OCI-LY3 (cell line): ENCODE results near the gene TAT.
A peak's percentile ranks its signal among the peaks of the same experiment; 100 is the strongest.
"Not testable (repeated sequence)": the region's sequence is repeated elsewhere in the genome, so short reads cannot be mapped to it uniquely, and the experiment has no call there.

ENCODE experiments used
- H2AFZ ChIP-seq: fragments of 200-600, 300-600 bp; shearing (Covaris generic); 2 replicates; pipeline ENCODE4 v1.6.0; 2014; ENCODE audit warnings: antibody characterized with exemption, low read depth, low read length
- H3K27ac ChIP-seq: fragments of 200-600, 300-600 bp; sonication (generic); 2 replicates; pipeline ENCODE4 v1.5.1; 2014; ENCODE audit warnings: mild to moderate bottlenecking, low read length, moderate library complexity, mixed read lengths
- H3K27me3 ChIP-seq: fragments of 200-600, 300-600 bp; sonication (generic); 2 replicates; pipeline ENCODE4 v1.6.1; 2014; ENCODE audit warnings: low read depth, low read length, mixed read lengths
- H3K36me3 ChIP-seq: fragments of 200-600, 300-600 bp; sonication (generic); replicated peaks from 2 replicates; pipeline ENCODE3; 2014; ENCODE audit warnings: low read depth, low read length, mixed read lengths
- H3K4me1 ChIP-seq: fragments of 300-600, 200-600 bp; sonication (generic); 2 replicates; pipeline ENCODE4 v1.6.1; 2014; ENCODE audit warnings: low read length, mixed read lengths
- H3K4me2 ChIP-seq: fragments of 200-600, 300-600 bp; sonication (generic); 2 replicates; pipeline ENCODE4 v1.6.1; 2014; ENCODE audit warnings: low read length, mixed read lengths
- H3K4me3 ChIP-seq: fragments of 300-600, 200-600 bp; sonication (generic); 2 replicates; pipeline ENCODE4 v1.5.1; 2014; ENCODE audit warnings: antibody characterized with exemption, mild to moderate bottlenecking, low read length, moderate library complexity
- H3K79me2 ChIP-seq: fragments of 300-600, 200-600 bp; shearing (Covaris generic); 2 replicates; pipeline ENCODE4 v1.6.1; 2014; ENCODE audit warnings: mild to moderate bottlenecking, low read length, mixed read lengths
- H3K9ac ChIP-seq: fragments of 300-600, 200-600 bp; shearing (Covaris generic); 2 replicates; pipeline ENCODE4 v1.6.0; 2014; ENCODE audit warnings: mild to moderate bottlenecking, low read length, moderate library complexity
- H3K9me3 ChIP-seq: fragments of 200-600, 300-600 bp; shearing (Covaris generic); 2 replicates; pipeline ENCODE4 v1.6.1; 2014; ENCODE audit warnings: low read length, mixed read lengths; ENCODE audit not compliant: insufficient read depth
- H4K20me1 ChIP-seq: fragments of 200-600, 300-600 bp; sonication (generic); 2 replicates; pipeline ENCODE4 v1.6.1; 2016; ENCODE audit warnings: low read length, mixed read lengths; ENCODE audit not compliant: insufficient read depth
- EZH2phosphoT487 ChIP-seq: fragments of 200-600 bp; shearing (Covaris generic); IDR thresholded peaks from 2 replicates; pipeline ENCODE4 v1.6.1; 2018; ENCODE audit warnings: antibody characterized with exemption, mixed run types, low read depth
- TF ChIP-seq, protein P1 (sequence below): fragments of 200-600, 300-600 bp; sonication (generic); IDR thresholded peaks from 2 replicates; pipeline ENCODE4 v1.5.1; 2014; ENCODE audit warnings: antibody characterized with exemption, low read length, low read depth

The TAT gene

DNA sequence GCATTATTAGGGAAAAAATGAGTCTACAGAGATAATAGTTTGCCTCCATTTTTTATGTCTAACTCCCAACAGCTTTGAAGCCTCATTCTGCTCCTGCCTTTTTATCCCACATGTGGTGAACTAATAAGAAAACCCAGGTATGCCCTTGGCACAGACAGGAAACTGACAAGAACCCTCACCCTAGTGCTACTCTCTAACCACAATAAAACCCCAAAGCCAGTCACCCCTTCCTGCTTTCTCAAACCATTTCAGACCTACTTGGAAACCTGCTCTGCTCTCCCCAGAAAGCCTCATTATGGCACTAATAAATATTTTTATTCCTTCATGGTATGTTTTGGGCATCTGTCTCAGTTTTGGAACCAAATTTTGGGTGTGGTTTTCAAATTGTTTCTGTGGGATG, 45.2 kb upstream of the TAT start:
- no peaks in the 10 kb centered on the region for H3K27me3 ChIP-seq
- H3K4me2 ChIP-seq: no peak overlapping the region
- no peaks in the 10 kb centered on the region for H3K9me3 ChIP-seq

DNA sequence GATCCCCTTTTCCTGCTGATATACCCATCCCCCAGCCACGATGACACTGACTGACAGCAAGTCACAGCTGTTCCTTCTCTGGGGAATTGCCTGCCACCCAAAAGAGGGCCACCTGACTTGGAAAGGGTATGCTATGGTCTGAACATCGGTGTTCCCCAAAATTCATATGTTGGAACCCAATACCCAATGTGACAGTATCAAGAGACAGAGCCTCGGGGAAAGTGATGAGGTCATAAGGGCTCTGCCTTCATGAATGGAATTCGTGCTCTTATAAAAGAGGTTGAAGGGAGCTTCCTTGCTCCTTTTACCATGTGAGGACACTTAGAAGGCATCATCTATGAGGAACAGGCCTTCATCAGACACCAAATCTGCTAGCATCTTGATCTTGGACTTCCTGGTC, 41.5 kb upstream of the TAT start:
- TF ChIP-seq, protein P1, sequence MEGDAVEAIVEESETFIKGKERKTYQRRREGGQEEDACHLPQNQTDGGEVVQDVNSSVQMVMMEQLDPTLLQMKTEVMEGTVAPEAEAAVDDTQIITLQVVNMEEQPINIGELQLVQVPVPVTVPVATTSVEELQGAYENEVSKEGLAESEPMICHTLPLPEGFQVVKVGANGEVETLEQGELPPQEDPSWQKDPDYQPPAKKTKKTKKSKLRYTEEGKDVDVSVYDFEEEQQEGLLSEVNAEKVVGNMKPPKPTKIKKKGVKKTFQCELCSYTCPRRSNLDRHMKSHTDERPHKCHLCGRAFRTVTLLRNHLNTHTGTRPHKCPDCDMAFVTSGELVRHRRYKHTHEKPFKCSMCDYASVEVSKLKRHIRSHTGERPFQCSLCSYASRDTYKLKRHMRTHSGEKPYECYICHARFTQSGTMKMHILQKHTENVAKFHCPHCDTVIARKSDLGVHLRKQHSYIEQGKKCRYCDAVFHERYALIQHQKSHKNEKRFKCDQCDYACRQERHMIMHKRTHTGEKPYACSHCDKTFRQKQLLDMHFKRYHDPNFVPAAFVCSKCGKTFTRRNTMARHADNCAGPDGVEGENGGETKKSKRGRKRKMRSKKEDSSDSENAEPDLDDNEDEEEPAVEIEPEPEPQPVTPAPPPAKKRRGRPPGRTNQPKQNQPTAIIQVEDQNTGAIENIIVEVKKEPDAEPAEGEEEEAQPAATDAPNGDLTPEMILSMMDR: no peak
- no peak for TF ChIP-seq EZH2phosphoT487
- no peak overlapping the region for H3K9ac ChIP-seq

More for the DNA sequence above, 45.2 kb upstream of the TAT start:
- no peaks in the 10 kb centered on the region for H3K36me3 ChIP-seq
- H3K79me2 ChIP-seq: no peaks in the 10 kb centered on the region
- H3K27ac ChIP-seq: no peak overlapping the region
- no peak for TF ChIP-seq EZH2phosphoT487
- peaks cover 4% of the 10 kb centered on the region; the same call in 1 of the 2 replicates for H3K4me1 ChIP-seq
- no peaks in the 10 kb centered on the region for H4K20me1 ChIP-seq
- no peak overlapping the region for H3K9ac ChIP-seq
- no peak overlapping the region for H2AFZ ChIP-seq
- no peak overlapping the region for H3K4me3 ChIP-seq

GRCh38 chr16:71614956-71615355, 38.1 kb upstream of the TAT start:
- not testable (repeated sequence) for H3K9ac ChIP-seq, H3K79me2 ChIP-seq, H3K27ac ChIP-seq, H4K20me1 ChIP-seq, H3K9me3 ChIP-seq, H3K4me2 ChIP-seq, H3K4me3 ChIP-seq, H2AFZ ChIP-seq, H3K36me3 ChIP-seq, H3K27me3 ChIP-seq
- peaks cover 18% of the 10 kb centered on the region for H3K4me1 ChIP-seq

More for the DNA sequence above, 41.5 kb upstream of the TAT start:
- H3K4me3 ChIP-seq: no peak overlapping the region
- no peaks in the 10 kb centered on the region for H3K79me2 ChIP-seq
- H2AFZ ChIP-seq: no peak overlapping the region
- H3K4me2 ChIP-seq: no peak overlapping the region
- no peaks in the 10 kb centered on the region for H3K36me3 ChIP-seq
- no peak overlapping the region for H3K27ac ChIP-seq
- no peaks in the 10 kb centered on the region for H4K20me1 ChIP-seq
- H3K9me3 ChIP-seq: no peaks in the 10 kb centered on the region
- peaks cover 2% of the 10 kb centered on the region; the same call in 1 of the 2 replicates for H3K4me1 ChIP-seq
- no peaks in the 10 kb centered on the region for H3K27me3 ChIP-seq

- peak overlapping the region; percentile 69 for H3K4me3 ChIP-seq
- peak overlapping the region; percentile 42 for H3K9ac ChIP-seq
- peaks cover 50% of the 10 kb centered on the region for H3K4me1 ChIP-seq
- no peaks in the 10 kb centered on the region for H3K79me2 ChIP-seq
- no peaks in the 10 kb centered on the region for H3K36me3 ChIP-seq
- no peaks in the 10 kb centered on the region for H3K27me3 ChIP-seq
- peak overlapping the region; percentile 84 for H3K4me2 ChIP-seq
- no peak overlapping the region for H3K27ac ChIP-seq
- H4K20me1 ChIP-seq: no peaks in the 10 kb centered on the region
- no peaks in the 10 kb centered on the region for H3K9me3 ChIP-seq
- TF ChIP-seq, protein P1: peak; percentile 60
- TF ChIP-seq EZH2phosphoT487: no peak
- H2AFZ ChIP-seq: peak overlapping the region; percentile 98
Observed at GRCh38 chr16:71610936-71611871, 34.3 kb upstream of the TAT start.

GRCh38 chr16:71610447-71610846, 33.6 kb upstream of the TAT start:
- Histone ChIP-seq H3K4me1 (peaks cover 50% of the 10 kb centered on the region), H3K36me3 (no peaks in the 10 kb centered on the region), H3K27ac (no peak overlapping the region), H3K4me3 (peak overlapping the region; percentile 69; the same call in 1 of the 2 replicates), H3K9ac (no peak overlapping the region), H3K9me3 (no peaks in the 10 kb centered on the region), H3K79me2 (no peaks in the 10 kb centered on the region), H3K4me2 (peak overlapping the region; percentile 84), H3K27me3 (no peaks in the 10 kb centered on the region), H4K20me1 (no peaks in the 10 kb centered on the region), H2AFZ (no peak overlapping the region)
- TF ChIP-seq, protein P1: no peak
- TF ChIP-seq EZH2phosphoT487: no peak
